K562 (cell line): Measurements from ENCODE around the gene AP1S3.

ENCODE experiments used
- CHD4 ChIP-seq: fragments of 200-600 bp; sonication (generic); IDR thresholded peaks from 3 replicates; pipeline ENCODE4 v1.6.1; 2012; ENCODE audit warnings: low read depth, mild to moderate bottlenecking, mixed read lengths, low read length, inconsistent platforms; ENCODE audit not compliant: insufficient read depth, insufficient replicate concordance, poor library complexity, severe bottlenecking
- CHD7 ChIP-seq: fragments of 200-600 bp; sonication (generic); IDR thresholded peaks from one replicate; pipeline ENCODE4 v1.6.1; 2012; ENCODE audit warnings: mild to moderate bottlenecking, low read depth, low read length, inconsistent platforms
- CTCF ChIP-seq, 3 experiments: IDR thresholded peaks in 2 of 3; conservative IDR thresholded peaks in 1 of 3; 2 replicates each; pipeline ENCODE4 v1.5.1; 2011 to 2012; ENCODE audit warnings: low read length in 3 of 3, mild to moderate bottlenecking in 3 of 3, control low read depth in 2 of 3, improper control_type of control experiment in 1 of 3, inconsistent platforms in 1 of 3, low read depth in 1 of 3, mixed read lengths in 1 of 3, moderate library complexity in 1 of 3; ENCODE audit not compliant: insufficient read depth in 2 of 3
- POLR2A ChIP-seq: fragments of 450-650 bp; conservative IDR thresholded peaks from 2 replicates; pipeline ENCODE4 v1.6.1; 2016
- RBBP5 ChIP-seq: fragments of 200-600 bp; sonication (generic); IDR thresholded peaks from 2 replicates; pipeline ENCODE4 v1.6.1; 2012; ENCODE audit warnings: borderline replicate concordance, mild to moderate bottlenecking, low read length, control low read depth, inconsistent platforms; ENCODE audit not compliant: insufficient read depth, poor library complexity, severe bottlenecking
- RFX5 ChIP-seq: IDR thresholded peaks from 2 replicates; pipeline ENCODE4 v1.6.1; 2011; ENCODE audit warnings: low read depth, mild to moderate bottlenecking, improper control_type of control experiment, low read length
- SETDB1 ChIP-seq: IDR thresholded peaks from one replicate; pipeline ENCODE4 v1.6.1; 2012; ENCODE audit warnings: low read length, control low read depth, inconsistent platforms
- TAF1 ChIP-seq: IDR thresholded peaks from 2 replicates; pipeline ENCODE4 v1.6.1; 2011; ENCODE audit warnings: mild to moderate bottlenecking, low read length, moderate library complexity; ENCODE audit not compliant: insufficient read depth, control insufficient read depth, severe bottlenecking; ENCODE audit errors: extremely low read depth
- ZNF253 ChIP-seq: fragments of 250-450 bp; sonication (Bioruptor Pico); conservative IDR thresholded peaks from 2 replicates; pipeline ENCODE4 v1.6.1; 2021; ENCODE audit warnings: mild to moderate bottlenecking
- TF ChIP-seq, protein P1 (sequence below): fragments of 450-650 bp; IDR thresholded peaks from 2 replicates; pipeline ENCODE4 v1.6.1; 2018; ENCODE audit not compliant: partially characterized antibody
- TF ChIP-seq, protein P2 (sequence below): sonication (generic); formaldehyde crosslinking; IDR thresholded peaks from 2 replicates; pipeline ENCODE4 v1.8.1; 2022; ENCODE audit warnings: missing genetic modification reagents

- TF ChIP-seq SETDB1, result no peak
- TF ChIP-seq, protein P1, sequence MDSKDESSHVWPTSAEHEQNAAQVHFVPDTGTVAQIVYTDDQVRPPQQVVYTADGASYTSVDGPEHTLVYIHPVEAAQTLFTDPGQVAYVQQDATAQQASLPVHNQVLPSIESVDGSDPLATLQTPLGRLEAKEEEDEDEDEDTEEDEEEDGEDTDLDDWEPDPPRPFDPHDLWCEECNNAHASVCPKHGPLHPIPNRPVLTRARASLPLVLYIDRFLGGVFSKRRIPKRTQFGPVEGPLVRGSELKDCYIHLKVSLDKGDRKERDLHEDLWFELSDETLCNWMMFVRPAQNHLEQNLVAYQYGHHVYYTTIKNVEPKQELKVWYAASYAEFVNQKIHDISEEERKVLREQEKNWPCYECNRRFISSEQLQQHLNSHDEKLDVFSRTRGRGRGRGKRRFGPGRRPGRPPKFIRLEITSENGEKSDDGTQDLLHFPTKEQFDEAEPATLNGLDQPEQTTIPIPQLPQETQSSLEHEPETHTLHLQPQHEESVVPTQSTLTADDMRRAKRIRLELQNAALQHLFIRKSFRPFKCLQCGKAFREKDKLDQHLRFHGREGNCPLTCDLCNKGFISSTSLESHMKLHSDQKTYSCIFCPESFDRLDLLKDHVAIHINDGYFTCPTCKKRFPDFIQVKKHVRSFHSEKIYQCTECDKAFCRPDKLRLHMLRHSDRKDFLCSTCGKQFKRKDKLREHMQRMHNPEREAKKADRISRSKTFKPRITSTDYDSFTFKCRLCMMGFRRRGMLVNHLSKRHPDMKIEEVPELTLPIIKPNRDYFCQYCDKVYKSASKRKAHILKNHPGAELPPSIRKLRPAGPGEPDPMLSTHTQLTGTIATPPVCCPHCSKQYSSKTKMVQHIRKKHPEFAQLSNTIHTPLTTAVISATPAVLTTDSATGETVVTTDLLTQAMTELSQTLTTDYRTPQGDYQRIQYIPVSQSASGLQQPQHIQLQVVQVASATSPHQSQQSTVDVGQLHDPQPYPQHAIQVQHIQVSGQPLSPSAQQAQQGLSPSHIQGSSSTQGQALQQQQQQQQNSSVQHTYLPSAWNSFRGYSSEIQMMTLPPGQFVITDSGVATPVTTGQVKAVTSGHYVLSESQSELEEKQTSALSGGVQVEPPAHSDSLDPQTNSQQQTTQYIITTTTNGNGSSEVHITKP, result no peak
- TF ChIP-seq CHD7, result no peak
- TF ChIP-seq ZNF253 (CRISPR knock-in tag), result no peak
- TF ChIP-seq RFX5, result no peak
- TF ChIP-seq CTCF (IDR thresholded peaks at IDR 0.05 in 2 of 3, conservative IDR thresholded peaks at IDR 0.05 in 1 of 3; ENCODE audit: insufficient read depth in 2 of 3, low read depth in 1 of 3, low read length in 3 of 3), result no peak
- TF ChIP-seq POLR2A, result no peak
- no peak for TF ChIP-seq RBBP5
- TF ChIP-seq CHD4, result no peak
- no peak for TF ChIP-seq TAF1
- TF ChIP-seq, protein P2, sequence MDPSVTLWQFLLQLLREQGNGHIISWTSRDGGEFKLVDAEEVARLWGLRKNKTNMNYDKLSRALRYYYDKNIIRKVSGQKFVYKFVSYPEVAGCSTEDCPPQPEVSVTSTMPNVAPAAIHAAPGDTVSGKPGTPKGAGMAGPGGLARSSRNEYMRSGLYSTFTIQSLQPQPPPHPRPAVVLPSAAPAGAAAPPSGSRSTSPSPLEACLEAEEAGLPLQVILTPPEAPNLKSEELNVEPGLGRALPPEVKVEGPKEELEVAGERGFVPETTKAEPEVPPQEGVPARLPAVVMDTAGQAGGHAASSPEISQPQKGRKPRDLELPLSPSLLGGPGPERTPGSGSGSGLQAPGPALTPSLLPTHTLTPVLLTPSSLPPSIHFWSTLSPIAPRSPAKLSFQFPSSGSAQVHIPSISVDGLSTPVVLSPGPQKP, result no peak
Observed at GRCh38 chr2:223863491-223863890, 26.1 kb upstream of the AP1S3 start.
